PFSK-1 (cell line): ENCODE measurements around the gene SWAP70.

Source experiments
- POLR2AphosphoS5 ChIP-seq: IDR thresholded peaks from 2 replicates; pipeline ENCODE4 v1.6.1; 2012; ENCODE audit warnings: low read depth, mild to moderate bottlenecking, control low read depth, low read length, moderate library complexity
- REST ChIP-seq, 2 experiments: IDR thresholded peaks; 2 replicates each; pipeline versions ENCODE4 v1.6.1 to v1.8.0; 2011 to 2012; ENCODE audit warnings: low read depth in 2 of 2, low read length in 2 of 2, control low read depth in 1 of 2, inconsistent platforms in 1 of 2, mild to moderate bottlenecking in 1 of 2, moderate library complexity in 1 of 2; ENCODE audit not compliant: insufficient read depth in 1 of 2
- SIN3A ChIP-seq: IDR thresholded peaks from 2 replicates; pipeline ENCODE4 v1.6.1; 2012; ENCODE audit warnings: mild to moderate bottlenecking, low read length, moderate library complexity, borderline replicate concordance; ENCODE audit not compliant: insufficient read depth
- TAF1 ChIP-seq: IDR thresholded peaks from 2 replicates; pipeline ENCODE4 v1.6.1; 2012; ENCODE audit warnings: low read length, control low read depth, borderline replicate concordance; ENCODE audit not compliant: insufficient read depth

- TF ChIP-seq TAF1, result no peak
- TF ChIP-seq REST (IDR thresholded peaks at IDR 0.05; ENCODE audit: insufficient read depth in 1 of 2, low read depth in 2 of 2, low read length in 2 of 2), result no peak
- TF ChIP-seq POLR2AphosphoS5, result no peak
- TF ChIP-seq SIN3A, result no peak
Measured at GRCh38 chr11:9720290-9720630, 56.4 kb downstream of the SWAP70 start.
